ENCODE data around the gene AARS2.

AARS2 gene

DNA sequence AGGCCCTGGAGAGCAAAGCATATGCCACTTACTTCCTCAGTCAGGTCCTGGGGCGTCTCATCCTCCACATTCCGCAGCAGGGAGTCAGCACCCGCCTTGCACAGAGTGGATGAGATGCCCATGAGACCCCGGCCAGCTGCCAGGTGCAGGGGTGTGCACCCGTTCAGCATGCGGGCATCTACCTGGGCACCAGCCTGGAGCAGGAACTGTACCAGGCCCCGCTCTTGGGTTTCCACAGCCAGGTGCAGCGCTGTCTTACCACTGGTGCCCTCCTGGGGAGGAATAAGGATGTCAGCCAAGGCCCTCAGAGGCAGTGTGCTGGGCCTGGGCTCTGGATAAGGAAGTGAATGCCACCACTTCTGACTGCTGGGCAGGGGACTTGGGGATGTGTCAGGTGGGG lies 53.1 kb downstream of the AARS2 start:
- DNase-seq: no peak

DNA sequence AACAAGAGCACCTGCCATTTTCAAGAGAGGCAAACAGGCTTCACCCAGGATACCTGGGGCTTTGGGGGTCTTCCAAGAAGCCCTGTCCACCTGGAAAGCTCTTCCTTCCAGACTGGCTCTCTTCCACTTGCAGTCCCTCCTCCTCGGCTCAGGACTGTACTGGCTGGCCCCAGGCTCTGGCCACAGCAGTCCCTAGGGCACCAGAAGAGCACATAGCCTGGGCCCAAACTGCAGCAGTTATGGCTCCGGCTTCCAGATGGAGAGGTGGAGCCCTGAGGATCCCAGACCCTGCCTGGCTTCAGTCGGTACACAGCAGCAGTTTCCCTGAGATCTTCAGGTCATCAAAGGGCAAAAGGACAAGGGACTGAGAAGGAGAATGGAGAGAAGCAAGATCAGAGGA lies 54.2 kb downstream of the AARS2 start:
- no peak for DNase-seq

DNA sequence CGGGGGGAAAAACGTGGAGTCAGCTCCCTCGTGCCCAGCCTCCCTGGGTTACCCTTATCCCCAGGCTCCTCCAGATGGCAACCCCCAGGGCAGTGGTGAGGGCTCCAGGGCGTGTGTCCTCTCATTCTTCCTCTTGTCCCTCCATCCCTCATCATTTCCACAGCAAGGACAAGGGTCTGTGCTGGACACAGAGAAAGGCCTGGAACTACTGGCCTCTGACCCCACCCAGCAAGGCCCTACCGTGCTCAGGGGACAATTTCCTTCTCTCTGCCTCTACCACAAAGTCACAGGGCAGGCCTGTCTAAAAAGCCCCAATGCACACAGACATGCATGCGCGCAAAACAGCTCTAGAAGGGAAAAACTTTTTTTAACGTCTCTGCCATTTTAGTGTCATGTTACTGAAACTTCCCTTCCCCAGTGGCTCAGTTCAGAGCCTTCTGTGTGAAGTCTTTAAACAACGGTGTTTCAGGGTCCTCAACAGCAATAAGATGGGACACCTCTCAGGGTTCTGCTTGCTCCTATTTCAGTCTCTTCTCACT lies 54.8 kb downstream of the AARS2 start:
- DNase-seq: no peak

DNA sequence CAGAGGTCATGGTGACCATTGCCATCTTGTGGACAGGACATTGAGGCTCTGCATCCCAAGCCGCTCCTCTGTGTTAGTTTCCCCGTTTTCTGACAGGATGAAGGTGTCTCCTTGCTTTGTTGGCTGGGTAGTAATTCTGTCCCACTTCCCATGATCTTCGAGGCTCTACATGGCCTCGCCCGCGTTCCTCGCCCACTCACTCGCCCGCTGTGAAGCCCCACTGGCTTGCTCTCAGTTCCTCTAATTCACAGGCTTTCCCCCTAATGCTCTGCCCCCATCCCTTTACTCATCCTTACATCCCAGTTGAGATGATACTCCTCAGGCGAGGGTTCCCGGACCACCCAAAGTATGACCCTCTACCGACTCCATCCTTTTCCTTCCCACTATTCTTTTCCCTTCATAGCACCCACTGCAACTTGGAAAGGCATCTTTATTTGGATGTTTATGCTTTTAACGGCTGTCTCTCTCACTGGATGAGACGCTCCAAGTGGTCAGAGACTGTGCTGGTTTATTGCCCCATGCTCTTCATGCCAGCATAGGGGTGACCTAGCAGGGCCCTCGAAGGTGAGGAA lies 55.3 kb downstream of the AARS2 start:
- DNase-seq: no peak

DNA sequence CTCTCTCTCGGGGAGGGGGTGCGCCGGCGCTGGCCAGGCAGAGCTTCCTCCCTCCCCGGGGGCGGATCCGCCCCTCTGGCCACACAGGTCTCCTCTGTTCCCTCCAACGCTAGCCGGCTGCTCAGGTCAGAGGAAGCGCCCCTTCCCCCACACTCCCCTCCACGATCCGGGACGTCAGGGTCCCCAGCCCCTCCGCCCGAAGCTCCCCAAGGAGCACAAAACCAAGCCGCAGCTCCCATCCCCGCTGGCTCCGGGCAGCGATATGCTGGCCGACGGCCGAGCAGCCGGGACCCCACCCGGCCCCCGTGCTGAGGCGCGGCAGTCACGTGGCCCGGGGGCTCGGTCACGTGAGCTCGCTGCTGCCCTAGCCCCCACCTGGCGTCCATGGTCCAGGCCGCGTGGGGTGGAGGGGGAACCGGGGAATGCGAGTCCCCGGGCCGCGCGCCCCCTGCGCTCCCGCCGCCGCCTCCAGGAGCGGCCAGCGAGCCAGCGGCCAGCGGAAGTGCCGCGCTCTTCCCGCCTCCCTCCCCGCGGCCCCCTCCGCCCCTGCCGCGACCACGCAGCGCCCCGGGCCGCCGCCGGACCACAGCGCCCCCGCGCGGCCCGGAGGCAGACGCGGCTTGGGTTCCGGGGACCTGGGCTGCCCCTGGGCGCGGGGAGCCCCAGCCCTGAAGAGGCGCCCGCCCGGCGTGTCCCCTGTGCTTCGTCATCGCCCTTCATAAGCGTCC lies 56.0 kb downstream of the AARS2 start, which contains the start of gene SLC35B2:
TSS of gene SLC35B2 (minus strand) at position 504 of the 728 bp plus-strand sequence. CDS start at position 386, 118 bp downstream.
- no peak for DNase-seq

DNA sequence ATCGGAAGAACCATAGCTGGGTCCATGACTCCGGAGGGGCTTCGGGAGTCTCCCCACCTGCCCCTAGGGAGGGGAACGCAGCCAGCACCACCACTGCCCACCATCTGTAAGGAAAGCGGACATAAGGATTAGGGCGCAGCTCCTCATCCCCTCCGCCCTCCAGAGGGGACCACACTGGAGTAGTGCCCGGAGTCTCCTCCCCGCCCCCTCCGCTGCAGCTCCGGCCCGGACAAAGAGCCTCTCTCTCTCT lies 56.4 kb downstream of the AARS2 start:
- no peak for DNase-seq

DNA sequence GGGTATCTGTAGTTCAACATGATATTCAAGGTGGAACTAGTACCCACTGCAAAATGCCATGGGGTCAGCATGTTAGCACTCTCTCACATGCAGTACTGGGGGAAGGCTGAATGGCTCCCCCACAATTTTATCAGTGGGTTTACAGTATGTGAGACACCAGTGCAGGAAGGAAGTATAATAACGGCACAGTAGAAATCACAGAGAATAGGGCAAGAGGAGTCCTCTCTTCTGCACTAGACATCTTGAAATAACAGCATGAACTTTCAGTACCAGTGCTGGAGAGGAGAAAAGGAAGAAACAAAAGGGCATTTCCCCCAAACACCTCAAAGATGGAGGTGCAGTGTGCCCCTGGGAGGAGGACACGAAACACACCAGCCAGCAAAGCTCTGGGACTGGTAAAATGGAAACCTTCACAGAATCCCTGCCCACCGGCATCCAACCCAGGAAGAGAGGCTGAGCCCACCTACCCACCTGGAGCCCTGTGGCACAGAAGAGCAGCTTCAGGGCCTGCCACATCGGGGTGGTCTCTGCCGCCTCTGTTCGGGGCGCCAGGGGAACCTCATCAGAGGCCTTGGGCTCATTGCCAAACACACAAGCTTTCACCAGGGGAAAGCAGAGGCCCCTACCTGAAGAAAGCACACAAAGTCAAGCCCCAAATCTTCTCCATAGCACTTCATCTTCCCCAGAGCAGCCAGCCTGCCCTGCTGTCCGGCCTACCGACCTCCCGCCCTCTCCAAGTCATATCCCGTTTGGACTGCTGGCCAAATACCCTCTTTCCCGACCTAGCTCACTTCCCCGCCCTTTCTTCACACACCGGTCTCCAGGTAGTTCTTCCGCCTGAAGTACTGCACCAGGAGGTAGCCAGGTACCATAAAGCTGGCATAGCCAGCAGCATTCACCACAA lies 57.0 kb downstream of the AARS2 start:
- DNase-seq: no peak

DNA sequence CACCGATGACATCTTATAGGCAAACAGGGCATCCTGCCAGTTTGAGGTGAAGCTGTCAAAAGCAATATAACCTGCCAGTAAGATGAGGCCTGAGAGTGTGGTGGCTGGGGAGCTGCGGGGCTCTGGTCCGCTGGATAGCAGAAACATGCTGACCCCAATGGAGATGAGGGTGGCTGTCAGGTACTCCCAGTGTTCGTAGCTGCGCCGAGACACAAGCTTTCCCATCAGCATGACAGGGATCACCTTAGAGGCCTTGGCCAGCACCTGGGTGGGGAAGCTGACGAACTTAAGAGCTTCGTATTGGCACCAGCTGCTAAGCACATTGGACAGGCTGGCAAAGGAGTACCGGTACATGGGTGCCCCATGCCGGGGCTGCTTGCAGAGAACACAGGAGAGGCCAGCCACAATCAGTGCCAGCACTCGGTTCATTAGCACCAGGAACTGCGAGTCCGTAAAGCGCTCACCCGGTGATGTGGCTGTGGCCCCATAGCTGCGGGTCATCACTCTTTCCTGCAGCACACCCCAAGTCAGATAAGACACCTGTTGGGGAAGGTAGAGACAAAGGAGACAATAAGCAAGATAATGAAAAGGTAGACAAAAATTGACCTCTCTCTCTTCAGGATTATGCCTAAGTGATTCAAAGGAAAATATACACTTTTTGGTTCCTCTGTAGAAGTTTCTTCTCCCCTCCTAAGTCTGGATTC lies 57.9 kb downstream of the AARS2 start:
- DNase-seq: no peak

DNA sequence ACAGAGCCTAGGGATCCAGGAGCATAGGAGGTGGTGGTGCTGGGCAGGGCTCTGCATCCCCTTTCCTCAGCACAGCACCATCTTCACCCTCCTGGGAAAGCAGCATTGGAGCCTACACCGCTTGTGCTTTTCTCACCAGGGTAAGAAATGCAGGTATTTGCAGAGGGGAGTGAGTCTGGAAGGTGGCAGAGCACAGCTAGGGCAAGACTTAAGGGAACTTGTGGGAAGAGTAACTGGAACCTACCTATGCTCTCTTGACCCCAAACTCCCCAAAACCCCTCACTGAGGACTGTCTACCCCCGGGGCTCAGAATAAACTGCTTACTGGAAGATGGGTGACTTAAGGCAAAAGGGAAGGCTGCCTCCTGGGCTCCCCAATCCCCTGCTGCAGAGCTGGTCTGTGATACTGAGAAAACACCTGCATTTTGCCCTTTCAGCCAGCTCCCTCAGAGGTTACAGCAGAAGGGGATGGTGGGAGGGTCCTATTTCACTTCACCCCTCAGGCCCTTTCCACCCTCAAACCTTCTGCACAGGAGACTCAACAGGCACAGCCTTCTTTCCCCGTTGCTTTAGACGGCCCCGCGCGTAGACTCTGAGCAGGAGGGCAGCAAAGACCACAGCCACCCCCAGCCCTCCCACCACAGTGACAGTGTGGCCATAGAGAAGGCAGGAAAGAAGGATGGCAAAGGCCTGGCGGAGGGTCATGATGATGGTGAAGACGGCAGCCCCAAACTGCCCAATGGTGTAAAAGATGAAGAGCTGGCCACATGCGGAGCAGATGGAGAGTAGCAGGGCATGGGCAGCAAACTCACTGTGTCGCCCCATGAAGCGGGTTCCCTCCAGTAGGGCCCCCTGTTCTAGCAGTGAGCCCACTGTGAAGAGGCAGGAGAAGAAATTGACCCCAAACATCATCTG lies 58.7 kb downstream of the AARS2 start:
- DNase-seq: no peak

DNA sequence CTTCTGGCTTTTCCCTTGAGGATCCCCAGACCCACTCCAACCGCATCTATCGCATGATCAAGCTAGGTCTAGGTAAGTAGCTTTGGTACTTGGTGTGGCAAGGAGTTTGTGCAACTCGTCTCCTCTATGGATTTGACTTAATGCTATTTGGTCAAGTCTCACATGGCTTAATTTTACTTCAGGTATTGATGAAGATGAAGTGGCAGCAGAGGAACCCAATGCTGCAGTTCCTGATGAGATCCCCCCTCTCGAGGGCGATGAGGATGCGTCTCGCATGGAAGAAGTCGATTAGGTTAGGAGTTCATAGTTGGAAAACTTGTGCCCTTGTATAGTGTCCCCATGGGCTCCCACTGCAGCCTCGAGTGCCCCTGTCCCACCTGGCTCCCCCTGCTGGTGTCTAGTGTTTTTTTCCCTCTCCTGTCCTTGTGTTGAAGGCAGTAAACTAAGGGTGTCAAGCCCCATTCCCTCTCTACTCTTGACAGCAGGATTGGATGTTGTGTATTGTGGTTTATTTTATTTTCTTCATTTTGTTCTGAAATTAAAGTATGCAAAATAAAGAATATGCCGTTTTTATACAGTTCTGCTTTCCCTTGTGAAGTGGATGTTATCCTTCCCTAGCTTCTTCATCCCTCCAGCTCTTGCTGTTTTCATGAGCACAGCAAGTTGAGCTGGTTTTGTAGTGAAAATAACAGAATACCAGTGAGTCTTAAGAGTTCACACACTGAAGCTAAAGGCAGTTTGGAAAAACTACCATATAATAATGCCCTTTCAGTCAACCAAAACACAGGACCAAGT lies 59.6 kb downstream of the AARS2 start:
- DNase-seq: peak; percentile 30

DNA sequence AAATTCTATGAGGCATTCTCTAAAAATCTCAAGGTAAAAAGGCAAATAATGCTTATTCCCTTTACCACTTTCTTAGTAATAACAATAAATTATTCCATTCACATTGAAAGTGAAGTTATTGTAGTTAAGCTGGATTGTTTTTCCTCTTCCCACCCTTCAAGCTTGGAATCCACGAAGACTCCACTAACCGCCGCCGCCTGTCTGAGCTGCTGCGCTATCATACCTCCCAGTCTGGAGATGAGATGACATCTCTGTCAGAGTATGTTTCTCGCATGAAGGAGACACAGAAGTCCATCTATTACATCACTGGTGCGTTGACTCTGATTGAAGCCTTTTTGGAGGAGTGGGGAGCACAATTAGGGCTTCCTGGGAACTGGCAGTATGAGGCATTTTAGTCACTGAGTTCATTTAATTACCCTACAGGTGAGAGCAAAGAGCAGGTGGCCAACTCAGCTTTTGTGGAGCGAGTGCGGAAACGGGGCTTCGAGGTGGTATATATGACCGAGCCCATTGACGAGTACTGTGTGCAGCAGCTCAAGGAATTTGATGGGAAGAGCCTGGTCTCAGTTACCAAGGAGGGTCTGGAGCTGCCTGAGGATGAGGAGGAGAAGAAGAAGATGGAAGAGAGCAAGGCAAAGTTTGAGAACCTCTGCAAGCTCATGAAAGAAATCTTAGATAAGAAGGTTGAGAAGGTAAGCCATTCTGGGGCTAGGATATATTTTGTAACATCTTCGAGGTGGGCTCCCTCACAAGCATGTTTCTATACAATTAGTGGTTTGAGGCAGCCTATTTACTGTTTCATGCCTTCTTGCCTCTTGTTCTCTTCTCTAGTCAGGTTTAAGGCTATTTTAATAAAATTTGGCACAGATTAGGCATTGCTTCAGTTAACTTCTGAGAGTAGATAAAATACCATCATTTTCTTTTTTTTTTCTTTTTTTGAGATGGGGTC lies 61.3 kb downstream of the AARS2 start:
- no peak for DNase-seq

DNA sequence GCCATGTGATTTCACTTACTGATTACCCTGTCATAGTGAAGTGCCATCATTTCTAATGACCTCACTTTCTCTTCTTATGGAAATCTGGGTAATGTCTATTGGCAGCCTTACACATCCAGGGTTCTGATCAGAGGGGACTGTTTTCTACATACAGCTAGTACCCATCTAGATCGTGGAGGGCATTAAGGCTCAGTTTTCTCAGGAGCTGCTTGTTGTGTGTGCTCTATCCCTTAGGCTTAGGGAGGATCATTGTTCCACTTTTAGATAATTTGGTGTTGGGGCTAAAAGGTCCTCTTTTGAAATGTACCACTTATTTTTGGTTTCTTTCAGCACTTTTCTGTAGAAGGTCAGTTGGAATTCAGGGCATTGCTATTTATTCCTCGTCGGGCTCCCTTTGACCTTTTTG lies 62.4 kb downstream of the AARS2 start:
- no peak for DNase-seq

DNA sequence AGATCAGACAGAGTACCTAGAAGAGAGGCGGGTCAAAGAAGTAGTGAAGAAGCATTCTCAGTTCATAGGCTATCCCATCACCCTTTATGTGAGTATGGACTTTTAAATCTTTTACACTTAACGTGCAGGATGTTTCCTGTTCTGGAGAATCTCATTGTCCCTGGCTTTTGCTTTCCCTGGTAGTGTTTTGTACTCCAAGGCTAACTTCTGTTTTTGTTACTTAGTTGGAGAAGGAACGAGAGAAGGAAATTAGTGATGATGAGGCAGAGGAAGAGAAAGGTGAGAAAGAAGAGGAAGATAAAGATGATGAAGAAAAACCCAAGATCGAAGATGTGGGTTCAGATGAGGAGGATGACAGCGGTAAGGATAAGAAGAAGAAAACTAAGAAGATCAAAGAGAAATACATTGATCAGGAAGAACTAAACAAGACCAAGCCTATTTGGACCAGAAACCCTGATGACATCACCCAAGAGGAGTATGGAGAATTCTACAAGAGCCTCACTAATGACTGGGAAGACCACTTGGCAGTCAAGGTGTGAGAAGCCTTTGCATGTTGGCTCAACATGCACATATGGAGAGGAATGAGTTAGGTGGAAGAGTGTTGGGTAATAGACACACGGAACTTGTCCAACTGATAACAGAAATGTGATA lies 63.0 kb downstream of the AARS2 start:
- DNase-seq: no peak

Data from NCI-H2029 treated with DMSO at 0.1 percent for 48 hours (cell line).